OCI-LY7 (cell line): Measurements from ENCODE around the gene FLVCR2.

Experiments used
- CTCF ChIP-seq: fragments of 200-600 bp; sonication (generic); conservative IDR thresholded peaks from 2 replicates; pipeline ENCODE4 v1.5.1; 2014; ENCODE audit warnings: mild to moderate bottlenecking, antibody characterized with exemption, low read length, moderate library complexity, mixed read lengths
- EZH2phosphoT487 ChIP-seq: fragments of 200-600 bp; sonication (generic); IDR thresholded peaks from 2 replicates; pipeline ENCODE4 v1.6.1; 2018; ENCODE audit warnings: low read depth, borderline replicate concordance, mild to moderate bottlenecking, mixed run types, antibody characterized with exemption, low read length, moderate library complexity, mixed read lengths

DNA sequence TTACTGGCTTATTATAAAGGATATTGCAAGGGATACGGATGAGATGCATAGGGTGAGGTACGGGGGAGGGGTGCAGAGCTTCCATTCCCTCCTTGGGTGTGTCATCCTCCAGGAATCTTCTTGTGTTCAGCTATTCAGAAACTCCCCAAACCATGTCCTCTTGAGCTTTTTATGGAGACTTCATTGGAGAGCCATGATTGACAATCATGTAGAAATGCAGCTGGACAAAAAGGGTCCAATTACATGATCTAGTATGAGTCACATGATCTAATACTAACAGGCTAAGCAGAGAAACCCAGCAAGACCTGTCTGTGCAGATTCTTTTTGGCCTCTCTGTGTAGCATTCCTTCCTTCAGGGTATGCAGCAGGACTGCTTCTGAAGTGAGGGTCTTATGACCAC, 23.9 kb upstream of the FLVCR2 start:
- TF ChIP-seq CTCF (no peak), EZH2phosphoT487 (no peak)
